Measurements from ENCODE around the gene VIPR1. TPM values are rescaled to one million over a fixed set of nuclear protein-coding genes. Genes with fewer than 3 reads are reported as not detected.

VIPR1 gene
- total and polyA plus RNA-seq, 2 donors (not counting 1 experiment from before 2014, with no cell fraction given) = 0.79 to 5.8 TPM

DNA sequence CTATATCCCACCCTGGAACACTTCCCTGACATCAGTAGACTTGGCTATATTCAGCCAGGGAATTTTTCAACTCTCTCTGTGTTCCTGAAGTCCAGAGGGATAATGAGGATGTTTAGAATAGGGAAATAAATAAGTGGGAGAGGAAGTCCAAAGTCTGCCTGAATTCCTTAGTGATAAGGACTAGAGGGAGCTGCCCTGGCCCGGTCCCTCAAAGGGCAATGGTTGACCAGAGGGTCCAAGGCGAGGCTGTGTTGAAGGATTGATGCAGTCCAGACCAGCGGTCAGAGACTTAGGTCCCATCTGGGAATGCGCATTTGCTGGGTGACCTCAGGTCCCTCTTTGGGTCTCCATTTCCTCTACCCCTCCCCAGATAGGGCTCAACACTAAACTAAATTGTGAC, 7.9 kb downstream of the VIPR1 start:
- no peak overlapping the region for H3K4me3 Mint-ChIP-seq
- POLR2A ChIA-PET = no interaction called here
- no peak for TF ChIP-seq EZH2 (IDR thresholded peaks at IDR 0.05; ENCODE audit: borderline replicate concordance, insufficient read depth, low read depth, low read length, poor library complexity, severe bottlenecking)
- TF ChIP-seq, protein P1, sequence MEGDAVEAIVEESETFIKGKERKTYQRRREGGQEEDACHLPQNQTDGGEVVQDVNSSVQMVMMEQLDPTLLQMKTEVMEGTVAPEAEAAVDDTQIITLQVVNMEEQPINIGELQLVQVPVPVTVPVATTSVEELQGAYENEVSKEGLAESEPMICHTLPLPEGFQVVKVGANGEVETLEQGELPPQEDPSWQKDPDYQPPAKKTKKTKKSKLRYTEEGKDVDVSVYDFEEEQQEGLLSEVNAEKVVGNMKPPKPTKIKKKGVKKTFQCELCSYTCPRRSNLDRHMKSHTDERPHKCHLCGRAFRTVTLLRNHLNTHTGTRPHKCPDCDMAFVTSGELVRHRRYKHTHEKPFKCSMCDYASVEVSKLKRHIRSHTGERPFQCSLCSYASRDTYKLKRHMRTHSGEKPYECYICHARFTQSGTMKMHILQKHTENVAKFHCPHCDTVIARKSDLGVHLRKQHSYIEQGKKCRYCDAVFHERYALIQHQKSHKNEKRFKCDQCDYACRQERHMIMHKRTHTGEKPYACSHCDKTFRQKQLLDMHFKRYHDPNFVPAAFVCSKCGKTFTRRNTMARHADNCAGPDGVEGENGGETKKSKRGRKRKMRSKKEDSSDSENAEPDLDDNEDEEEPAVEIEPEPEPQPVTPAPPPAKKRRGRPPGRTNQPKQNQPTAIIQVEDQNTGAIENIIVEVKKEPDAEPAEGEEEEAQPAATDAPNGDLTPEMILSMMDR (IDR thresholded peaks at IDR 0.05) = no peak
- H3K27ac Mint-ChIP-seq = no peak overlapping the region
- Histone ChIP-seq H3K4me3 (ENCODE audit: control extremely low read depth in 1 of 5, extremely low read depth in 1 of 5, insufficient read depth in 1 of 5, low read depth in 2 of 5, low read length in 4 of 5) (no peak overlapping the region), H3K27ac (ENCODE audit: low read length in 2 of 2) (no peak overlapping the region), H3K79me2 (ENCODE audit: control insufficient read depth, insufficient read depth, low read length) (no peaks in the 10 kb centered on the region), H2AFZ (ENCODE audit: insufficient read depth, low read depth, low read length, poor library complexity, severe bottlenecking) (no peak overlapping the region), H4K20me1 (ENCODE audit: control insufficient read depth, insufficient read depth, low read length, poor library complexity, severe bottlenecking) (no peaks in the 10 kb centered on the region), H3K4me2 (replicated peaks; ENCODE audit: low read depth, low read length, poor library complexity, severe bottlenecking) (no peak overlapping the region), H3K9me3 (ENCODE audit: control extremely low read depth in 1 of 3, control insufficient read depth in 2 of 3, insufficient read depth in 1 of 3, low read length in 2 of 3) (no peaks in the 10 kb centered on the region), H3K27me3 (replicated peaks in 1 of 4; ENCODE audit: control extremely low read depth in 1 of 4, control insufficient read depth in 3 of 4, insufficient read depth in 4 of 4, low read length in 3 of 4) (peaks cover 0 to 4% (median 1%) of the 10 kb centered on the region in 4 experiments), H3K36me3 (replicated peaks in 1 of 2; ENCODE audit: control extremely low read depth in 1 of 2, control insufficient read depth in 1 of 2, extremely low read depth in 1 of 2, insufficient read depth in 2 of 2, low read length in 1 of 2) (no peaks in the 10 kb centered on the region), H3K4me1 (ENCODE audit: control insufficient read depth in 2 of 2, insufficient read depth in 2 of 2, low read length in 2 of 2) (peaks cover 9 to 10% of the 10 kb centered on the region in 2 donors), H3K9ac (ENCODE audit: low read length) (no peak overlapping the region)
- ATAC-seq (ENCODE audit: low read depth) (no peak), DNase-seq (no peak)
- peaks cover 12% of the 10 kb centered on the region for H3K4me1 Mint-ChIP-seq
- CTCF ChIA-PET = interaction anchor here (0.9 kb wide), 1 partner anchor 9 kb away, joined by 3 read pairs; no protein-coding TSS in a partner anchor
- no peaks in the 10 kb centered on the region for H3K9me3 Mint-ChIP-seq (ENCODE audit: insufficient read depth)
- WGBS (ENCODE audit: insufficient coverage) = 93% methylated on average over 4 of the region's 4 CpGs
- intact Hi-C loops (cut with micrococcal nuclease) = no loop called here
- no peaks in the 10 kb centered on the region for H3K27me3 Mint-ChIP-seq

DNA sequence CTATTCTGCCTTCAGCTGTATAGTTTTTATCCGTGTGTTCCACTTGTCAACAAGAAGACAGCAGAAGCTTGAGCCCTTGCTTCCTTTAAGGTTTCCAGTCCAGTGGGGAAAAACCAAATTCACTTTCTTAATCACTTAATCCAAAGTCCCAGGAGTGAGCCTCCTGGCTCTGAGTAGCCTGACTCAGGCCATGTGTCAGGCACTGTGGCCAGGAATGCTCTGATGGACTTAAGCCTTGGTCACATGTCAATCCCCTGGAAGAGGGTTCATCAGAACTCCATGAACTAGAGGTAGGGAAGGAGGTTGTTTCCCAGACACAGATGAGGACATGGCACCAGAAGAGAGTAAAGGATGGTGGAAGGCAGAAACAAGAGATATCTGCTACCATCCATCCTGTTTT, 8.8 kb downstream of the VIPR1 start:
- peaks cover 12% of the 10 kb centered on the region for H3K4me1 Mint-ChIP-seq

More for the DNA sequence above, 8.8 kb downstream of the VIPR1 start:
- DNase-seq (no peak), ATAC-seq (ENCODE audit: low read depth) (no peak)
- no peaks in the 10 kb centered on the region for H3K27me3 Mint-ChIP-seq
- Histone ChIP-seq H4K20me1 (ENCODE audit: control insufficient read depth, insufficient read depth, low read length, poor library complexity, severe bottlenecking) (no peaks in the 10 kb centered on the region), H3K79me2 (ENCODE audit: control insufficient read depth, insufficient read depth, low read length) (no peaks in the 10 kb centered on the region), H3K4me1 (ENCODE audit: control insufficient read depth in 2 of 2, insufficient read depth in 2 of 2, low read length in 2 of 2) (peaks cover 9 to 10% of the 10 kb centered on the region in 2 donors), H3K4me2 (replicated peaks; ENCODE audit: low read depth, low read length, poor library complexity, severe bottlenecking) (no peak overlapping the region), H2AFZ (ENCODE audit: insufficient read depth, low read depth, low read length, poor library complexity, severe bottlenecking) (no peak overlapping the region), H3K4me3 (ENCODE audit: control extremely low read depth in 1 of 5, extremely low read depth in 1 of 5, insufficient read depth in 1 of 5, low read depth in 2 of 5, low read length in 4 of 5) (no peak overlapping the region), H3K36me3 (replicated peaks in 1 of 2; ENCODE audit: control extremely low read depth in 1 of 2, control insufficient read depth in 1 of 2, extremely low read depth in 1 of 2, insufficient read depth in 2 of 2, low read length in 1 of 2) (no peaks in the 10 kb centered on the region), H3K9ac (ENCODE audit: low read length) (no peak overlapping the region), H3K9me3 (ENCODE audit: control extremely low read depth in 1 of 3, control insufficient read depth in 2 of 3, insufficient read depth in 1 of 3, low read length in 2 of 3) (no peaks in the 10 kb centered on the region), H3K27ac (ENCODE audit: low read length in 2 of 2) (no peak overlapping the region), H3K27me3 (replicated peaks in 1 of 4; ENCODE audit: control extremely low read depth in 1 of 4, control insufficient read depth in 3 of 4, insufficient read depth in 4 of 4, low read length in 3 of 4) (peaks cover 0 to 4% (median 1%) of the 10 kb centered on the region in 4 experiments)
- ChIA-PET POLR2A (no interaction called here), CTCF (no interaction called here)
- H3K27ac Mint-ChIP-seq = no peak overlapping the region
- H3K9me3 Mint-ChIP-seq (ENCODE audit: insufficient read depth) = no peaks in the 10 kb centered on the region
- no CpG with 5 or more reads among the region's 1 CpG for WGBS (ENCODE audit: insufficient coverage)
- intact Hi-C loops (cut with micrococcal nuclease) = no loop called here
- no peak for TF ChIP-seq EZH2 (IDR thresholded peaks at IDR 0.05; ENCODE audit: borderline replicate concordance, insufficient read depth, low read depth, low read length, poor library complexity, severe bottlenecking)
- no peak overlapping the region for H3K4me3 Mint-ChIP-seq
